DMS153 treated with DMSO at 0.1 percent for 48 hours (cell line): ENCODE data around the gene IMMP2L.

Source experiments
- DNase-seq: peaks from one replicate; lab custom pipeline; 2025; ENCODE audit not compliant: unreplicated experiment; lab: John Stamatoyannopoulos, UW

The IMMP2L gene

GRCh38 chr7:111226800-111227199, 335.5 kb downstream of the IMMP2L start:
- no peak for DNase-seq

- DNase-seq = no peak
These were observed 337.7 kb downstream of the IMMP2L start for GRCh38 chr7:111224354-111225231.

- DNase-seq = no peak
These were observed 338.5 kb downstream of the IMMP2L start for GRCh38 chr7:111223802-111224253.

GRCh38 chr7:111215550-111215949, 346.7 kb downstream of the IMMP2L start:
- DNase-seq = no peak

- no peak for DNase-seq
These were observed 349.3 kb downstream of the IMMP2L start for GRCh38 chr7:111212857-111213523.

- DNase-seq = no peak
These were observed 351.3 kb downstream of the IMMP2L start for GRCh38 chr7:111210996-111211395.

GRCh38 chr7:111210043-111210442, 352.2 kb downstream of the IMMP2L start:
- no peak for DNase-seq

- no peak for DNase-seq
These were observed 357.0 kb downstream of the IMMP2L start for GRCh38 chr7:111205251-111205650.

- no peak for DNase-seq
These were observed 360.0 kb downstream of the IMMP2L start for GRCh38 chr7:111202321-111202720.

GRCh38 chr7:111199643-111200042, 362.6 kb downstream of the IMMP2L start:
- no peak for DNase-seq

- no peak for DNase-seq
These were observed 364.0 kb downstream of the IMMP2L start for GRCh38 chr7:111198255-111198654.

- no peak for DNase-seq
These were observed 365.6 kb downstream of the IMMP2L start for GRCh38 chr7:111196655-111197054.

GRCh38 chr7:111192614-111193413, 369.5 kb downstream of the IMMP2L start:
- DNase-seq = no peak

- no peak for DNase-seq
These were observed 371.5 kb downstream of the IMMP2L start for GRCh38 chr7:111190804-111191203.

GRCh38 chr7:111184987-111185386, 377.3 kb downstream of the IMMP2L start:
- DNase-seq = no peak

- no peak for DNase-seq
These were observed 379.0 kb downstream of the IMMP2L start for GRCh38 chr7:111183321-111183720.

- no peak for DNase-seq
These were observed 382.0 kb downstream of the IMMP2L start for GRCh38 chr7:111180338-111180737.

GRCh38 chr7:111175908-111176441, 386.3 kb downstream of the IMMP2L start:
- no peak for DNase-seq

- DNase-seq = no peak
These were observed 387.8 kb downstream of the IMMP2L start for GRCh38 chr7:111174510-111174909.

GRCh38 chr7:111173990-111174389, 388.3 kb downstream of the IMMP2L start:
- no peak for DNase-seq

- DNase-seq = no peak
These were observed 388.8 kb downstream of the IMMP2L start for GRCh38 chr7:111173528-111173927.
